Activated CD4-positive, alpha-beta T cell treated with anti-CD3 and anti-CD28 coated beads, Interleukin-2, amount 50 U/mL, for 1 hour (primary cell): ENCODE results near the gene SKAP1.
"Not testable (repeated sequence)": the region's sequence is repeated elsewhere in the genome, so short reads cannot be mapped to it uniquely, and the experiment has no call there.

Experiments used
- DNase-seq: peaks from one replicate; pipeline ENCODE4 v3.0.0-alpha.2; 2020

SKAP1 gene

GRCh38 chr17:48314716-48315115 lies 115.3 kb downstream of the SKAP1 start:
- no peak for DNase-seq

DNA sequence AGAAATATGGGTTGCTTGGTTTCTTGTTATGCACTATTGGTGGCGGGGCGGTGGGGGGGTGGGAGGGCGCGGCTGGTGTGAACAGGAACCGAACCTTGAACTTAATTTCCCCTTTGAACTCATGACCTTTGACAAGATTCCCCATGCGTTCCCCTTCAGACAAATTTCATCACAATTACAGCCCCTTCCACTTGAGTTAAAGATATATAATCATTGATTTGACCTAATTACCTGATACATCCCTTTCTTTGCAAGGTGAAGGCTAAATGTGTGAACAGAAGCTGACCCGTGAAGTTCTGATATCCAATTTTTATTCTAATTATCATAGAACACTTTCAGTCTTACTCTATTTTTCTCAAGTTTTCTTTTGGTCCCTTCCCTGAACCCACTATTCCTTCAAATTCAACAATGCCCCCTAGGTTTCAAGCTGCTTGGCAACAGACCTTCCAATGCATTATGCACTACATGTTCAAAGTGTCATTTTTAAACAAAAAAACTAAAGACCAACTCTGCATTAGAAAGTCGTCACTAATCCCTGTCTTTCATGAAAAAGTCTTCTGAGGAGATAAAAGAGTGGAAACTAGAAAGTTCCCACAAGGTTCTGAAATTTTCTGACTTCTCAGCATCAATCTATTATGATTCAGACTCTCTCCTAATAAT lies 116.8 kb downstream of the SKAP1 start:
- DNase-seq = no peak

- no peak for DNase-seq
Observed at GRCh38 chr17:48311324-48311723, 118.7 kb downstream of the SKAP1 start.

- DNase-seq = no peak
Observed at GRCh38 chr17:48310748-48311213, 119.2 kb downstream of the SKAP1 start.

DNA sequence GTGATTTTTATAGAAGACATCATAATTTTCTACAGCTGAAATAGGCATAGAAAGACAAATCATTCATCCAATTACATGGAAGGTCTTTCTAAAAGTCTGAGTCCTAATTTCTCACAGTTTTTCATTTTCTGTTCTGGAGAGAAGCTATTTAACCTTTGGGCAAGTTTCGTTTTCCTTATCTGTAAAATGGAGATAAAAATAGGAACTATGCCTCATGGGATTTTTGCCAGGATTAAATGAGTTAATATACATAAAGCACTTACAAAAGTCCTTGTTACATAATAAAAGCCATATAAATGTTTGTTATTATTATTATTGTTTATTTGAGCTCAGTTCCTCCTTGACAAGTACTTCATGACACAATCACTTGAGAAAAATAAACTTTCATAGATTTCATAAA lies 121.4 kb downstream of the SKAP1 start:
- no peak for DNase-seq

DNA sequence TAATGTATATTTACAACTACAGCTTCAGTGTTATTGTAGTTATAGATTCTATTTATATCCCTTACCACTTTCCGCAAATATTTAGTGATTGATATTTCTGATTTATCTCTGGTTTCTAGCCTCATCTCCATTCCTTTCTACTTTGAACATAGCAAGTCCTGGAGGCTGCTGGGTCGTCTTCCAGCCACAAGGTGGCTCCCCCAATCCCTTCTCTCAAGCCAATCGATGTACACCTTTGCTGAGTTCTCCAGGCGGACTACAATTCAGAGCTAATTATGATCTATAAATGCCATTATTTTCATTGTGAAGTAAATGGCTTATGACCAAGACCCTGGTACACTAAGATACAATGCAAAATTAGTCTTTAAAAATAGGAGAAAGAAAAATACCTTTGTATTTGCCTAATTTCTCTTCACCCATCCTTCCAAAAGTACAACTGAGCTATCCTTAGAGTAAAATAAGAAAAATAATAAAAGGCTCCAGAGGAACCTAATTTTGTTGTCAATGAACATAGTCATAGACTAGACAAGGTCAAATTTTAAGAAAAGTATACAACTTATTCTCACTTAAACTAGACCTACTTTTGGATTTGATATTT lies 122.1 kb downstream of the SKAP1 start:
- DNase-seq = peak; percentile 50

- no peak for DNase-seq
Observed at GRCh38 chr17:48307255-48307654, 122.8 kb downstream of the SKAP1 start.

GRCh38 chr17:48301002-48301401 lies 129.0 kb downstream of the SKAP1 start:
- DNase-seq = no peak

- DNase-seq = no peak
Observed at GRCh38 chr17:48299760-48300159, 130.3 kb downstream of the SKAP1 start.

- DNase-seq = no peak
Observed at GRCh38 chr17:48297825-48298224, 132.2 kb downstream of the SKAP1 start.

GRCh38 chr17:48296453-48296852 lies 133.6 kb downstream of the SKAP1 start:
- DNase-seq = no peak

DNA sequence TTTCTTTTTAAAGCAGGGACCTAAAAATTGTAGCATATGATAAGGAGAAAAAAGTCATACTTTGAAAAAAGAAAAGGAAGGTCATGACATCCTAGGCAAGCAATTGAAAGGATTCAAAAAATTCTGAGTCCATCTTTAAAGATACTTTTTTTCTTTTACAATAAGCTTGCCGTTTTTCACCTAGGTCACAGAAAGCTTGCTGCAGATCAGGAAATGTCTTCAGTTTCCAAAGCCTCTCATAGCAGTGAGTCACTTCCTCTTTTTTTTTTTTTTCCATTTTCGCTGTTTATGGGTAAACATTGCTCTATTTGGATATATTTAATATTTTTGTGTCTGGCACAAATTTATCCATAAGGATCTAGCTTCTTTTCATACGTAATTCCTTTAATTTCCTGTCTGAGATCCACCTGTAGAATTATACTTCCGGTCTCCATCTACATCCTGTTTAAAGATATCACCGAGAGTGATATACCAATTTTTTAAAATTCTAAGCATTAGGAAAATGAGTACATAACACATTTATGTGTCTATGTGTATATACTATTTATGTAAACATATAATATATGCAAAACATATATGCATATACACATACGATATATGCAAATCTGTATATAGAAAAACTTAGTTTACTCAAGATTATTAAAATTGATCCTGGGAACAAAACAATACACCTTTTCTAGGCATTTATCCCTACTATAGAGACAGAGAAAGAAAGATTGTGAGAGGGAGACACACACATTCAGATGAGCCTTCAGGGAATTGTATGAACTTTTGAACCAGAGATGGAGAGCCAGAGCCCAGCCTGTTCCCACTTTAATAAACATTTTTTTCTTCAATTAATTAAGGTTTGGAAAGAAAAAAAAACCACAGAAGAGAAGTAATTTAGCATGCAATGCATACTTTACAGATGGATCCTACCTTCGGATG lies 134.4 kb downstream of the SKAP1 start:
- no peak for DNase-seq

GRCh38 chr17:48294806-48295361 lies 135.1 kb downstream of the SKAP1 start:
- no peak for DNase-seq

DNA sequence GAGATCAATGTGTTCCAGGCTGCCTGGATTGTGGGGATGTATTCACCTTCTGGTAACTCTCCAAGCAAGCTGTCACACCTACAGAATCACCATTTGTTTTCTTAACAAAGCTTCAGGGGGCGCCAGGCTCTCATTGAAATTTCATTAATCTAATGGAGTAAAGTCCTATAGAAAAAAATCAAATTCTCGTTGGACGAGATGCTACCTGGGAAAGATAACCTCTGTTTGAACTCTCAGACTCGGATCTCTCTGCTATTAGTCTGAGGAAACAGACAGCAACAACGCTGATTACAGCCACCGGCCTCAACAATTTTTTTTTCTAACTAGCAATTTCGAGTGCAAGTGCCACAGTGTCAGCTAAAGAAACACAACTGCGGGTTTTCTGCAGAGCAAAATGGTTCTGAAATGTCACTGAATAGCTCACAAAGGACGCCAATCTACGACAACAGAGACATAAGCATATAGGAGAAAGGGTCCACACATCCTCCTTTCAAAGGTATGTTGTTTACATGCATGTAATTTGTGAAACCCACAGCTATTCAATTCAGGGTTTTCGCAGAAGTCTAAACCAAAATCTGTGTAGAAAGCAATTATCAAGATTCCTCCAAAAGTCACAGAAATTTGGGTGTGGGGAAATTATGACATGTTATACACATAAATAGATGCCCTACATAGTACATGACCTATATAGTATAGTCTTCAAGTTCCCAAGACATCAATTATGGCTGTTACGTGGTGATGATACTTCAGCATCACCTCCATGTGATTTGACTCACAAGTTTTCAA lies 135.8 kb downstream of the SKAP1 start:
- DNase-seq = no peak

GRCh38 chr17:48293319-48294019 lies 136.5 kb downstream of the SKAP1 start:
- DNase-seq = no peak

DNA sequence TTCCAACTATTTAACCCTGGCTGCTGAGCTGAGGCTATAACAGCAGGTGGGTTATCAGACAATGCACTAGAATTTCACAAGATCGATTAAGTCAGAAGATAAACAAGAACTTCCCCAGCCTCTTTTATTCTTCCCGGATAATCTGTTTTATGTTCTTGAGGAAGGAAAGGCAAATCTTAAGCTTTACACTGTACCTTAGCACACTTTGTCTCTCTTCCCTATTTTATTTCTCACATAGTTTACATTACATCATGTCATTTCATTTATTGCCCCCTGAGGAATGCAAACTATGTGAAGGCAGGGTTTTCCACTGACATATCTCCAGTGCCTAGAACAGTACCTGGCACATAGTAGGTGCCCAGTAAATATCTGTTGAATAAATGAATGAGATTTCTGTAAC lies 139.6 kb downstream of the SKAP1 start:
- no peak for DNase-seq

- DNase-seq = not testable (repeated sequence)
Observed at GRCh38 chr17:48286917-48287316, 143.1 kb downstream of the SKAP1 start.

DNA sequence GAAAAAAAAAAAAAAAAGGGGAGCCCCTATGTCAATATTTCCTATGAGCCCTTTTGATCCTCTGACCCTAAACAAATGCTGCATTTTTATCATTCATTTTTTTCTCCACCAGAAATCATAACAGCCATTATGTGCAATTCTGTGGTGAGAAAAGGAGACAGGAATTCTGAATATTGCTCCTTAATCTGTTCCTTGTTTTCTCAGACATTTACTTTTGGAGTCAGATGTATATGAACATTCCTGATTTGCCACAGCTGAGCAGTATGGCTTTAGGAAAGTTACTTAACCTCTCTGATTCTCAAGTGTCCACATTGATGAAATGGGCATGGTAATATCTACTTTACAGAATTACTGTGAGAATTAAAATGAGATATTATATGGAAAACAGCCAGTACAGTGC lies 144.4 kb downstream of the SKAP1 start:
- no peak for DNase-seq

GRCh38 chr17:48283907-48284306 lies 146.1 kb downstream of the SKAP1 start:
- DNase-seq = no peak

DNA sequence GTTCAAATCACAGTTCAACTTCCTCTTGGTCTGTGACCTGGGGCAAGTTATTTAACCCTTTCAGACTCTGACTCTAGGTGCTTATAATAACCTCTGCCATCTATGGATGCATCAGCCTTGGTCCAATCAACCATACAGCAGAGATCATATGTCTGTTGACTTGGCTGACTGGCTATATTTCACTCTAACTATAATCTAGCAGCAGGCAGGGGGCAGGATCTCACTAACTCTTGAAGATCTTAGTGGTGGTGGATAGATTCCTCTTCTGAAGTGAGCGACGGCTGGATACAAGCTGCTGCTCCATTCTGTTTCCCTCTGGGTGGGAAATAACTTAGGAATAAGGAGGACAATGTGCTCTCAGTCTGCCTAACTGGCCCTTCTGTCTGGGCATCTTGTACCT lies 146.6 kb downstream of the SKAP1 start:
- DNase-seq = no peak

DNA sequence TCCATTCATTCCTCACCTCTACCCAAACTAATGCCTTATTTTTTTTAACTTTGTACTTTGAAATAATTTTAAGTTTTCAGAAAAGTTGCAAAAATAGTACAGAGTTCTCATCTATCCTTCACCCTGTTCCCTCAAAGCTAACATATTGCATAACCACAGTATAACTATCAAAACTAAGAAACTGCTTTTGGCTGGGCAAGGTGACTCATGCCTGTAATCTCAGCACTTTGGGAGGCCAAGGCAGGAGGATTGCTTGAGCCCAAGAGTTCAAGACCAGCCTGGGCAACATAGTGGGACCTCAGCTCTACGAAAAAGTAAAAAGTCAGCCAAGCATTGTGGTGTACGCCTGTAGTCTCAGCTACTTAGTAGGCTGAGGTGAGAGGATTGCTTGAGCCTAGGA lies 147.7 kb downstream of the SKAP1 start:
- no peak for DNase-seq
